HepG2 (cell line): ENCODE results near the gene CYP46A1. TPM values are rescaled to one million over a fixed set of nuclear protein-coding genes. Genes with fewer than 3 reads are reported as not detected.

Source experiments
- ATAC-seq: fragments of 200-7000 bp; cut with Tn5 transposase; 3 replicates; pipeline ENCODE4 v1.9.1; 2020; ENCODE audit warnings: mild to moderate bottlenecking, moderate library complexity
- BruUV-seq: library from RNA; stranded (reverse); fragments of 400-500 nt; replicated peaks from 2 replicates; lab custom pipeline; 2021; lab: Mats Ljungman, UMichigan
- CTCF ChIA-PET: fragments of 300-600 bp; formaldehyde crosslinking; extraction: SDS; loops from one replicate; lab custom pipeline; 2021; ENCODE audit warnings: low total read pairs, inconsistent platforms, low intra/inter-chr PET ratio; lab: Yijun Ruan, JAX
- POLR2A ChIA-PET: fragments of 350-600 bp; sonication (Branson Sonifier 250); formaldehyde crosslinking; loops from one replicate; lab custom pipeline; 2020; ENCODE audit warnings: antibody characterized with exemption, inconsistent platforms; lab: Yijun Ruan, JAX
- DNase-seq: peaks from one replicate; pipeline ENCODE4 v3.0.0-alpha.2; 2015; ENCODE audit warnings: low spot score
- FAIRE-seq: peaks from 3 replicates; lab custom pipeline; 2011; peaks lifted over from hg19 to GRCh38; lab: Jason Lieb, UNC
- H2AFZ ChIP-seq: one replicate; pipeline ENCODE4 v1.6.1; 2011; ENCODE audit warnings: low read length, inconsistent platforms
- H3K27ac ChIP-seq: fragments of 300-600 bp; 3 replicates; pipeline ENCODE4 v1.8.0; 2011; ENCODE audit warnings: mixed run types, mild to moderate bottlenecking, mixed read lengths, low read length, inconsistent platforms; ENCODE audit not compliant: insufficient read depth; ENCODE audit errors: extremely low read length
- H3K27me3 ChIP-seq, 2 experiments: fragments of 200-600 bp in 1 of 2; 2 replicates in 1 of 2; 3 replicates in 1 of 2; pipeline versions ENCODE4 v1.6.0 to v1.8.0; 2011; ENCODE audit warnings: low read length in 2 of 2, mild to moderate bottlenecking in 2 of 2, moderate library complexity in 2 of 2, inconsistent platforms in 1 of 2; ENCODE audit not compliant: insufficient read depth in 2 of 2, control insufficient read depth in 1 of 2
- H3K36me3 ChIP-seq, 2 experiments: fragments of 200-600 bp in 1 of 2; replicated peaks in 1 of 2; 2 replicates in 1 of 2; 3 replicates in 1 of 2; pipeline versions ENCODE4 v1.5.1 to v1.8.0; 2011; ENCODE audit warnings: low read length in 2 of 2, inconsistent platforms in 1 of 2; ENCODE audit not compliant: insufficient read depth in 2 of 2, control insufficient read depth in 1 of 2
- H3K4me1 ChIP-seq: 2 replicates; pipeline ENCODE4 v1.5.1; 2012; ENCODE audit warnings: low read length, inconsistent platforms; ENCODE audit not compliant: insufficient read depth
- H3K4me2 ChIP-seq: 2 replicates; pipeline ENCODE4 v1.6.0; 2011; ENCODE audit warnings: low read depth, low read length, inconsistent platforms
- H3K4me3 ChIP-seq, 3 experiments: fragments of 200-600 bp in 1 of 3; sonication (generic), shearing (Covaris generic) in 1 of 3; replicated peaks in 1 of 3; 2 replicates each; pipeline ENCODE4 v1.5.1; 2011 to 2016; ENCODE audit warnings: low read length in 3 of 3, inconsistent platforms in 2 of 3, low read depth in 2 of 3, mild to moderate bottlenecking in 2 of 3, control low read depth in 1 of 3, mixed read lengths in 1 of 3; ENCODE audit not compliant: insufficient read depth in 1 of 3
- H3K79me2 ChIP-seq: one replicate; pipeline ENCODE4 v1.6.1; 2011; ENCODE audit warnings: low read length, inconsistent platforms; ENCODE audit not compliant: insufficient read depth
- H3K9ac ChIP-seq: 2 replicates; pipeline ENCODE4 v1.6.0; 2011; ENCODE audit warnings: mild to moderate bottlenecking, low read depth, low read length, inconsistent platforms; ENCODE audit not compliant: insufficient read depth
- H3K9me3 ChIP-seq: 2 replicates; pipeline ENCODE4 v1.5.1; 2012; ENCODE audit warnings: mild to moderate bottlenecking, low read length
- H4K20me1 ChIP-seq: 2 replicates; pipeline ENCODE4 v1.6.0; 2011; ENCODE audit warnings: inconsistent platforms, mild to moderate bottlenecking, low read length, moderate library complexity; ENCODE audit not compliant: insufficient read depth
- CBX2 ChIP-seq, 2 experiments: fragments of 200-600 bp in 1 of 2; sonication (generic); formaldehyde crosslinking in 1 of 2; IDR thresholded peaks; 2 replicates each; pipeline versions ENCODE4 v1.7.0 to v1.8.1; 2018 to 2022; ENCODE audit warnings: low read depth in 2 of 2, low read length in 1 of 2, mild to moderate bottlenecking in 1 of 2, missing genetic modification reagents in 1 of 2
- SCMH1 ChIP-seq: sonication (generic); formaldehyde crosslinking; IDR thresholded peaks from 2 replicates; pipeline ENCODE4 v1.9.0; 2021; ENCODE audit warnings: missing genetic modification reagents, mild to moderate bottlenecking, borderline replicate concordance
- SMAD9 ChIP-seq: sonication (generic); formaldehyde crosslinking; IDR thresholded peaks from 2 replicates; pipeline ENCODE4 v1.5.1; 2020; ENCODE audit warnings: mild to moderate bottlenecking, missing genetic modification reagents
- SP140L ChIP-seq: sonication (generic); formaldehyde crosslinking; IDR thresholded peaks from 2 replicates; pipeline ENCODE4 v1.4.0; 2020; ENCODE audit warnings: missing genetic modification reagents, borderline replicate concordance
- ZMYM4 ChIP-seq: sonication (generic); formaldehyde crosslinking; IDR thresholded peaks from 2 replicates; pipeline ENCODE4 v1.8.1; 2023; ENCODE audit warnings: mild to moderate bottlenecking, missing genetic modification reagents
- ZNF253 ChIP-seq: sonication (generic); formaldehyde crosslinking; IDR thresholded peaks from 2 replicates; pipeline ENCODE4 v1.8.0; 2022; ENCODE audit warnings: mild to moderate bottlenecking, missing genetic modification reagents, borderline replicate concordance
- ZNF543 ChIP-seq: sonication (generic); formaldehyde crosslinking; IDR thresholded peaks from 2 replicates; pipeline ENCODE4 v1.4.0; 2020; ENCODE audit warnings: mild to moderate bottlenecking, missing genetic modification reagents
- ZNF775 ChIP-seq: sonication (generic); formaldehyde crosslinking; IDR thresholded peaks from 2 replicates; pipeline ENCODE4 v1.4.0; 2020; ENCODE audit warnings: missing genetic modification reagents, mild to moderate bottlenecking, moderate library complexity, borderline replicate concordance
- WGBS: methylation state at CpG from one replicate; pipeline ENCODE4 v1.1.6; 2017; ENCODE audit warnings: low lambda C conversion rate; 5-methylcytosine and 5-hydroxymethylcytosine counted together
- in situ Hi-C: cut with HindIII; loops from 2 replicates; pipeline ENCODE4 v1.10.0; 2017; ENCODE audit warnings: low pct_unique_long_range_greater_than_20kb; ENCODE audit not compliant: extremely low pct_ligation_motif_present
- intact Hi-C: fragments of 100-400 bp; cut with micrococcal nuclease; formaldehyde crosslinking; loops from one replicate; pipeline ENCODE4 v1.10.0; 2022; ENCODE audit not compliant: unreplicated experiment
- polyA plus RNA-seq, 8 experiments: library from polyadenylated mRNA; depleted of rRNA in 3 of 8; stranded (reverse) in 7 of 8; unstranded in 1 of 8; fragments of >200 nt; fragmentation: Illumina TruSeq in 4 of 8; extraction: Trizol in 4 of 8; gene quantifications; 2 replicates each; pipeline versions ENCODE4 v1.2.1 to v1.2.3, GENCODE V29; 2011 to 2016; ENCODE audit warnings: low read depth in 4 of 8, missing spikeins in 1 of 8, mixed read lengths in 1 of 8; ENCODE audit not compliant: insufficient read depth in 1 of 8
- total RNA-seq, 5 experiments: library from RNA; depleted of rRNA; stranded (reverse); fragments of >200 nt; fragmentation: Illumina TruSeq; extraction: Trizol; gene quantifications; 2 replicates each; pipeline ENCODE4 v1.2.3, GENCODE V29; 2016; ENCODE audit warnings: low read depth in 1 of 5
- TF ChIP-seq, protein P1 (sequence below): sonication (generic); formaldehyde crosslinking; IDR thresholded peaks from 2 replicates; pipeline ENCODE4 v1.5.1; 2020; ENCODE audit warnings: mild to moderate bottlenecking, moderate library complexity, missing genetic modification reagents

CYP46A1 gene
- total and polyA plus RNA-seq, 2 of the 13 experiments (the other 11 are each of a cell fraction or from before 2014, with no cell fraction given) = not detected

DNA sequence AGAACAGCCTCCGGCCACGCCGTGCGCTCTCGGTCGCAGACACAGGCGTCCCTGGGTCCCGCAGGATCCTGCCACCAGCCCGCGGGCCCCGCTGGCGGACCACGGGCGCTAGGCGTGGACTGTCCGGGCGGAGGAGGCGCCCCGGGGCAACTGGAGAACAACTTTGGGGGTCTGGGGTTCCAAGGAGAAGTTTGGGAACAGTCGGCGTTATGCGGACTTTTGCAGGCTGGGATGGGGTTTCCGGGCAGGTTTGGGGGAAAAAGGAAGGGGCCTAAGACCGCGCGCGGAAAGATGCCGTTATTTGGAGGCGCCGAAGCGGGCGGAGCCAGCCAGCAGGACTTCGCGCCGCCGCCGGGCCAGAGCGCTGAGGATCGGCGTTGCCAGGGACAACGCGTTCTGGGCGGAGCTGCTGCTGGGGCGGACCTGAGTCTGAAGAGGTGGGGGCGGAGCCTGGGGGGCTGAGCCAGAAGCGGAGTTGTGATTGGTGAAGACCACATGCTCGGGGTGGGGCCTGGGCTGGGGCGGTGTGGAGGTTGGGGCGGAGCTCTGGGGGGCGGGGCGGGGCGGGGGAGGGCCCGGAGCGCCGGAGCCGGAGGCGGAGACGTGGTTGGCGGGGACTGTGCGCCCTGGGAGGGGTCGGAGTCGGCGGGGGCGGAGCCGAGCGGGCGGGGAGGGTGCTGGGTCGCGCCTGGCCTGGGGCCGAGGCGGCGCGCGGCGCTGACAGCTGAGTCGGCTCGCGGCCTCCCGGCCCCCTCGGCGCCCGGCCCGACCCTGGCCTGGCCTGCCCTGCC, at the start of gene CYP46A1 (continued):
- TF ChIP-seq, protein P1, sequence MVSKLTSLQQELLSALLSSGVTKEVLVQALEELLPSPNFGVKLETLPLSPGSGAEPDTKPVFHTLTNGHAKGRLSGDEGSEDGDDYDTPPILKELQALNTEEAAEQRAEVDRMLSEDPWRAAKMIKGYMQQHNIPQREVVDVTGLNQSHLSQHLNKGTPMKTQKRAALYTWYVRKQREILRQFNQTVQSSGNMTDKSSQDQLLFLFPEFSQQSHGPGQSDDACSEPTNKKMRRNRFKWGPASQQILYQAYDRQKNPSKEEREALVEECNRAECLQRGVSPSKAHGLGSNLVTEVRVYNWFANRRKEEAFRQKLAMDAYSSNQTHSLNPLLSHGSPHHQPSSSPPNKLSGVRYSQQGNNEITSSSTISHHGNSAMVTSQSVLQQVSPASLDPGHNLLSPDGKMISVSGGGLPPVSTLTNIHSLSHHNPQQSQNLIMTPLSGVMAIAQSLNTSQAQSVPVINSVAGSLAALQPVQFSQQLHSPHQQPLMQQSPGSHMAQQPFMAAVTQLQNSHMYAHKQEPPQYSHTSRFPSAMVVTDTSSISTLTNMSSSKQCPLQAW (CRISPR knock-in tag) = peak; percentile 52; the same call in 1 of the 2 replicates

DNA sequence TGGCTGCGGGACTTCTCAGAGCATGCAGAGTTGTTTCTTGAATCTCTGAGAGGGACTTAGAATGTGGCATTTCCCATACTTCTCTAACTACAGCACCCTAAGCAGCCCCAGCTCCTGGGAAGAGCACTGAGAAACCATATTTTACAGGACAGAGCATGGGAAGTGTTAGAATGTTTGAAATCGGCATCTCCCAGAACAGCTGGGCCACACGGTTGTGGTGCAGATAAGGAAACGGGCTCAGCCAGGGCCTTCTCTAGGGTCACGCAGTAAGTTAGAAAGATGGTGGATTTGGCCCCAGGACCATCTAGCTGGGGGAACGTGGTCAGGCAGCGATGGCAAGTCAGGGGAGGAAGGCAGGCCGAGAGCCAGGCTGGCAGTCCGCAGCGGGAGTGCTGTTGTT, 49.7 kb upstream of the CYP46A1 start:
- Histone ChIP-seq H2AFZ (no peak overlapping the region), H3K4me3 (no peak overlapping the region; a peak in 1 of 6 replicates), H3K27ac (no peak overlapping the region), H3K4me2 (peak overlapping the region; percentile 20; the same call in 1 of the 2 replicates), H3K4me1 (peaks cover 16% of the 10 kb centered on the region; the same call in 1 of the 2 replicates), H3K79me2 (no peaks in the 10 kb centered on the region), H4K20me1 (no peaks in the 10 kb centered on the region), H3K27me3 (peaks cover 7 to 45% of the 10 kb centered on the region in 2 experiments; a peak in 3 of 5 replicates), H3K9me3 (no peaks in the 10 kb centered on the region), H3K36me3 (no peaks in the 10 kb centered on the region), H3K9ac (no peak overlapping the region)
- intact Hi-C loops (no loop called here), in situ Hi-C loops (loop anchor here (5.0 kb wide), 1 partner anchor 112 kb away; no protein-coding TSS in a partner anchor)
- WGBS = 40% methylated on average over 10 of the region's 10 CpGs
- DNase-seq = no peak
- peak; percentile 11; the same call in 1 of the 3 replicates for ATAC-seq
- FAIRE-seq = no peak
- no TSS peak for BruUV-seq
- ChIA-PET CTCF (no interaction called here), POLR2A (interaction anchor here (1.0 kb wide), 1 partner anchor 154 kb away, joined by 4 read pairs; the partner anchor contains the start of genes CCNK and SETD3)
- TF ChIP-seq ZMYM4 (CRISPR knock-in tag) (no peak), CBX2 (IDR thresholded peaks at IDR 0.05; ENCODE audit: low read depth, low read length) (no peak), CBX2 (CRISPR knock-in tag; IDR thresholded peaks at IDR 0.05; ENCODE audit: low read depth) (no peak), ZNF543 (CRISPR knock-in tag) (no peak), SMAD9 (CRISPR knock-in tag) (no peak), SP140L (no peak), SCMH1 (CRISPR knock-in tag) (no peak), ZNF775 (CRISPR knock-in tag) (no peak), ZNF253 (no peak)
